HG03097 (cell line): ENCODE measurements around the gene TEX12.
"Not testable (repeated sequence)": the region's sequence is repeated elsewhere in the genome, so short reads cannot be mapped to it uniquely, and the experiment has no call there.

Experiments used
- ATAC-seq: cut with Tn5 transposase; IDR thresholded peaks from one replicate; pipeline ENCODE4 v1.9.1; 2021; ENCODE audit not compliant: unreplicated experiment, low FRiP score

Gene TEX12

GRCh38 chr11:112163875-112164685, 3.1 kb upstream of the TEX12 start, which contains the start of gene IL18:
TSS of gene IL18 (minus strand) at chr11:112164094. CDS start at chr11:112155053, 9,041 bp downstream.
- no peak for ATAC-seq

GRCh38 chr11:112165049-112165448, 2.1 kb upstream of the TEX12 start:
- no peak for ATAC-seq

- ATAC-seq = no peak
Measured at GRCh38 chr11:112166562-112166961, 610 bp upstream of the TEX12 start.

- ATAC-seq = peak; percentile 44
Measured at GRCh38 chr11:112172362-112172994, 5.3 kb downstream of the TEX12 start.

GRCh38 chr11:112173152-112173551, 6.0 kb downstream of the TEX12 start:
- no peak for ATAC-seq

- no peak for ATAC-seq
Measured at GRCh38 chr11:112174789-112175598, 7.8 kb downstream of the TEX12 start, which contains the start of gene BCO2. TSS of gene BCO2 (plus strand) at chr11:112175512. CDS start at chr11:112175602, 90 bp downstream.

DNA sequence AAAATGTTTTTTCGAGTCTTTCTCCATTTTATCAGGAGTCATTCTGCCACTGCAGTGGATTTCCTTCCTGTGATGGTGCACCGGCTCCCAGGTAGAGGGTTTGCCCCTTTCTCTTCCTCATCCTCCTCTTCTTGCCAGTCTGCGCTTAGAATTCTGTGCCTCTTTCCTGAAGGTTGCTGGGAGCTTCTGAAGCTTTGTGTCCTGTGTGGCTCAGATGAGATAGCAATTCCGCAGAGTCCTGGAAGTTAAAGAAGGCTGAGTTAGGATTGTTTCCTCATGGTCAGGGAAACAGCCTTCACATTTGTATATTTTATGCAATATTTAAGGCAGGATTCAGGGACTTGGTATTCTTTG, 8.4 kb downstream of the TEX12 start:
- no peak for ATAC-seq

DNA sequence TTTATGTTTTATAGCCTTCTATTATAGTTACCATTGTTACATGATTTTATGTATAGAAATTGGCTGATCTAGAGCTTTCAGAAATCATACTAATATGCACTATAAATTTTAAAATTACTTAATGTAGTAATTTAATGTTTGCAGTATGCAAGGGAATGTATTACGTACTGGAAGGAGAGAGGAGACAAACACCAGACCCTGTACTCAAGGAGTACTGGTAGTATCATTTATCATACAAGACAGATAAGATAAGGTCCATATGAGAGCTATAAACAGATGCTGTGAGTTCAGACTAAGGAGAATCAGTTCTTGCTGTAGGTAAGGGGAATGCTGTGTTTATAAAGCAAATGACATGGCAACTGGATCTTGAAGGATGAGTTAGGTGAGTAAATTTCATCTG, 8.9 kb downstream of the TEX12 start:
- no peak for ATAC-seq

- ATAC-seq = no peak
Measured at GRCh38 chr11:112177589-112177988, 10.4 kb downstream of the TEX12 start.

DNA sequence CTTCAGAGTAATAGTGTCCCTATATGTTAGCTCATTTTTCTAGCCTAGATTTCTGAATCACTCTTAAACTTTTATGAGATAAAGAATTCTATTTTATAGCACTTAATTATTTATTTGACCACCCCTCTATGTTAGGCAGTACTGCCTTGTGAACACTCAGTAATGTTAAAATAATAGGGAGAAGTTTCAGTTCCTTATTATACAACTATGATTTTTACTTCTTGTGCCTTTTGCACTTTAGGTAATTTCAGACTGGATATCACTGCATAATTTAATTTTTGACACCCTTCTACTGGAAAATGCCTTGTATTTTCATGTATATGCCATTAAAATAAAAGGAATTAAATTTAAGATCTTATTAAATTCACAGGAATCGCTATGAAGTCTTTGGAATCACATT, 11.3 kb downstream of the TEX12 start:
- ATAC-seq = no peak

DNA sequence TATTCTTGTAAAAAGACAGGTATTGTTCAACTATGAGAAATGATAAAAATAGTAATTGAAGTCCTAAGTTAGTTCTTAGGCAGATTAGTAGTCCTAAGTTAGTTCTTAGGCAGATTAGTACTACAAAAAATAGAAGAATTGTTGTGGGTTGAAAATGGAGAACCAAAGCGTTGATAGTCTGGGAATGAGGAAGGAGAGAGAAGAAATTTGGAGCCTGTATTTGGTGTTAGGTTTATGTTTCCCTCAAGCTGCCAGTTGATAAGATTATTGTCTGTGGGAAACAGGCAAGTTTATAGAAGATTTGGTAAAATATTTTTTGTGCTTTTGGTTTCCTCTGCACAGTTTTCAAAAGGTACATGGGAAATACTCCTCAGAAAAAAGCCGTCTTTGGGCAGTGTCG, 11.8 kb downstream of the TEX12 start:
- no peak for ATAC-seq

DNA sequence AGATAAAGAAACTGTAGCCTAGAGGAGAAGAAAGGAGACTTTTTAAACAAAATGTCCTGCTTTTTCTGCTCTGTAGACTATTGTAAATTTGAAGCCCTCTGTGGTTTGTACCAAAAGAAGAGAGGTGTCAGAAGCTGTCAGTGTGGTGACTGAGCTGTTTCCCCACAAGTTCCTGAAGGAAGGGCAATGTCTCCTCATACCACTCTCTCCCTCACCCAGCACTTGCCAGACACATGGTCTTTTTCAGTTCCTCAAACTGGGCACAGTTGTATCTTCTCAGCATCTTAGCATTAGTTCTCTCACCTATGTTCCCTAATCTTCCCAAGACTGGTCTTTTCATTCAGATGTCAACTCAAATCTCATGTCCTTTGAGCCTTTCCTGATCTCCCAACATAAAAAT, 12.4 kb downstream of the TEX12 start:
- peak; percentile 76 for ATAC-seq

DNA sequence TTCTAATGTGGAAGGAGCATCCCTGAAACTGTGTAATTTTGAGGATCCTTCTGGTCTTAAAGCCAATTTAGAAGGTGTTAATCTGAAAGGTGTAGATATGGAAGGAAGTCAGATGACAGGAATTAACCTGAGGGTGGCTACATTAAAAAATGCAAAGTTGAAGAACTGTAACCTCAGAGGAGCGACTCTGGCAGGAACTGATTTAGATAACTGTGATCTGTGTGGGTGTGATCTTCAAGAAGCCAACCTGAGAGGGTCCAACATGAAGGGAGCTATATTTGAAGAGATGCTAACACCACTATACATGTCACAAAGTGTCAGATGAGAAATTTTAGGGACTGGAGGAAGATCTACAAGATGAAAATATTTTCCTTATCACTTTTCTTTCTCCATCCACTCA, 15.7 kb downstream of the TEX12 start:
- no peak for ATAC-seq

GRCh38 chr11:112185883-112186282, 18.7 kb downstream of the TEX12 start:
- no peak for ATAC-seq

DNA sequence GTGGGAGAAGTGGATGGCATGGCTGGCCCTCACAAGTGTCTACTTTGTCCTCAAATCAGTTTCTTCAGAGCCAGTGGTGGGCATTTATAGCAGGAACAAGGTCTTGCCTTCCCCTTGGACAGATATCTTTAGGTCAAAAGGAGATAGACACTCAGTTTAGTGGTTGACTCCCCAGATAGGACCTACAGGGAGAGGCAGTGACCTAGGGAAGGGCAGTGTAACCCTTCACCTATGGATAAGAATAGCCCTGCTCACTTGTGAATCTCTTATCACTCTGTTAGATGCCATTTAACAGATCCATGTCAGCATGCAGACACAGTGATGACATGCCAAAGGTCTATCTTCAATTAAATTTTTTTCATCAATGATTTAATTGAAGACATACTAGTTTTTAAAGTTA, 19.1 kb downstream of the TEX12 start:
- ATAC-seq = no peak

DNA sequence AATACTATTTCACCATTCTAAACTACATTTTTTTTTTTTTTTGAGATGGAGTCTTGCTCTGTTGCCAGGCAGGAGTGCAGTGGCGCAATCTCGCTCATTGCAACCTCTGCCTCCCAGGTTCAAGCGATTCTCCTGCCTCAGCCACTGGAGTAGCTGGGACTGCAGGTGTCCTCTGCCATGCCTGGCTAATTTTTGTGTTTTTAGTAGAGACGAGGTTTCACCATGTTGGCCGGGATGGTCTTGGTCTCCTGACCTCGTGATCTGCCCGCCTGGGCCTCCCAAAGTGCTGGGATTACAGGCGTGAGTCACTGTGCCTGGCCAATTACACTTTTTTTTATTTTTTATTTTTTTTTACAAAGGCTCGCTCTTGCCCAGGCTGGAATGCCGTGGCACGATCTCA, 27.9 kb downstream of the TEX12 start:
- ATAC-seq = not testable (repeated sequence)

GRCh38 chr11:112195951-112196351, 28.8 kb downstream of the TEX12 start:
- ATAC-seq = no peak

GRCh38 chr11:112196519-112197087, 29.4 kb downstream of the TEX12 start:
- no peak for ATAC-seq

DNA sequence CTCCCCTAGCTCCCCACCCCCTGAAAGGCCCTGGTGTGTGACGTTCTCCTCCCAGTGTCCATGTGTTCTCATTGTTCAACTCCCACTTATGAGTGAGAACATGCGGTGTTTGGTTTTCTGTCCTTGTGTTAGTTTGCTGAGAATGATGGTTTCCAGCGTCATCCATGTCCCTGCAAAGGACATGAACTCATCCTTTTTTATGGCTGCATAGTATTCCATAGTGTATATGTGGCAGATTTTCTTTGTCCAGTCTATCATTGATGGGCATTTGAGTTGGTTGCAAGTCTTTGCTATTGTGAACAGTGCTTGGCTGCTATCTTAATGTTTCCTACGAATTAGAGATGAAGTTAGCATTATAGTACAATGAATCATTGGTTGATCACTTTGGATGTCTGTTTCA, 31.9 kb downstream of the TEX12 start:
- ATAC-seq = not testable (repeated sequence)

- ATAC-seq = no peak
Measured at GRCh38 chr11:112200252-112200651, 33.1 kb downstream of the TEX12 start.

DNA sequence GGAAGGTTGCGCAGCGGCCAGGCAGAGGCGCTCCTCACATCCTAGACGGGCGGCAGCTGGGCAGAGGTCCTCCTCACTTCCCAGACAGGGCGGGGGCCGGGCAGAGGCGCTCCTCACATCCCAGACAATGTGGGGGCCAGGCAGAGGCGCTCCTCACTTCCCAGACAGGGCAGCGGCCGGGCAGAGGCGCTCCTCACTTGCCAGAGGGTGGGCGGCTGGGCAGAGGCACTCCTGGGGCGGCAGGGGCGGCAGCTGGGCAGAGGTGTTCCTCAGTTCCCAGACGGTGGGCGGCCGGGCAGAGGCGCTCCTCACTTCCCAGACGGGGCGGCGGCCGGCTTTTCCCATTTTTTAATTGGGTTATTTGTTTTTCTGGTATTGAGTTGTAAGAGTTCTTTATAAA, 38.9 kb downstream of the TEX12 start:
- ATAC-seq = no peak
